GM12891 (cell line): ENCODE results near the gene ECHS1.

Source experiments
- PAX5 ChIP-seq: IDR thresholded peaks from 2 replicates; pipeline ENCODE4 v1.6.1; 2011; ENCODE audit warnings: low read length, moderate library complexity, mild to moderate bottlenecking; ENCODE audit not compliant: insufficient read depth, severe bottlenecking
- POLR2A ChIP-seq: IDR thresholded peaks from 2 replicates; pipeline ENCODE4 v1.6.1; 2011; ENCODE audit warnings: low read depth, low read length, control low read depth
- POLR2AphosphoS5 ChIP-seq: IDR thresholded peaks from 2 replicates; pipeline ENCODE4 v1.6.1; 2011; ENCODE audit warnings: low read depth, low read length, control low read depth
- SPI1 ChIP-seq: IDR thresholded peaks from 2 replicates; pipeline ENCODE4 v1.6.1; 2011; ENCODE audit warnings: low read depth, low read length, control low read depth
- TAF1 ChIP-seq: IDR thresholded peaks from 2 replicates; pipeline ENCODE4 v1.6.1; 2011; ENCODE audit warnings: low read depth, low read length, control low read depth

DNA sequence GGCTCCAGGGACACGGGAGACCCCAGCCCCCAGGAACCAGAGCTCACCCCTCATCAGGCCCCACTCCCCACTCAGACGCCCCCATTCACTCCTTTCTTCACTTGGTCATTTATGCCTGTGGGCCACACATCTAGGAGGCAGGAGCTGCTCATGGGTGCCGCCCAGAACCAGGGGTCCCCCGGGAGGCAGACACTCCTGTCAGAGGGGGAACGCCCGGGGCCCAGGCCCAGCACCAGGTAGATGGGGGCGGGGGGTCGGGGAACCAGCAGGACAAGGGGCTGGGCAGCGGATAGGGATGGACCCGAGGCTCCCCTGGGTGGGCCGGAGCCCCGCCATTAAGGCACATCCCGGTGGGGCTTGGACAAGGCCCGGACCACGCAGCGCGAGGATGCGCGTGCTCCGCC lies 48.3 kb downstream of the ECHS1 start:
- TF ChIP-seq TAF1 = no peak
- TF ChIP-seq POLR2A = no peak
- no peak for TF ChIP-seq POLR2AphosphoS5
- no peak for TF ChIP-seq PAX5
- no peak for TF ChIP-seq SPI1
